ENCODE results near the gene TRIM2. TPM values are rescaled to one million over a fixed set of nuclear protein-coding genes. Genes with fewer than 3 reads are reported as not detected.

TRIM2 gene
- total and polyA plus RNA-seq, 3 donors from 2014 or later, result 6.1 to 12.8 (median 10.7) TPM

DNA sequence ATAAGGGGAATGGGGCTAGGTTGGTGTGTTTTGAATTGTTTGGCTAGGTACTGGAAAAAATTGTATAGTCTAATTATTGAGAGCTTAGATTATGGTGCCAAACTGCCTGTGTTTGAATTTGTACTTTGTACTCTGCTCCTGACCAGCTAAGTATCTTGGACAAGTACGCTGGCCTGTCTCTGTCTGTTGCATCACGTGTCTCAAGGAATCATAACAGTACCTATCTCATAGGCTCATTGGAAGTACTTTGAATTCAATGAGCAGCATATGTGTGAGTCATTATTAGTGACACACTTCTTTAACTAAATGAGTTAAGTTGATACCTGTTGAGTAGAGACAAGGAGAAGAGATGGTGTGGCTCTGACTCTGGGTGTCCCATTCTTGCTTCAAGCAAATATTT, 70.7 kb downstream of the TRIM2 start:
- Histone ChIP-seq H3K36me3 (ENCODE audit: low read depth, missing control alignments) (no peaks in the 10 kb centered on the region), H3K9me3 (no peaks in the 10 kb centered on the region), H3K4me3 (no peak overlapping the region), H3K4me1 (no peaks in the 10 kb centered on the region), H3K27ac (no peak overlapping the region), H3K27me3 (no peaks in the 10 kb centered on the region)
- WGBS, 2 donors, result 87 to 92% methylated on average over 2 of the region's 2 CpGs
- no peak for DNase-seq
- intact Hi-C loops (cut with DNase I; ENCODE audit: low total_unique reads), result no loop called here
- TF ChIP-seq POLR2A (IDR thresholded peaks at IDR 0.05), result no peak
- TF ChIP-seq, protein P1, sequence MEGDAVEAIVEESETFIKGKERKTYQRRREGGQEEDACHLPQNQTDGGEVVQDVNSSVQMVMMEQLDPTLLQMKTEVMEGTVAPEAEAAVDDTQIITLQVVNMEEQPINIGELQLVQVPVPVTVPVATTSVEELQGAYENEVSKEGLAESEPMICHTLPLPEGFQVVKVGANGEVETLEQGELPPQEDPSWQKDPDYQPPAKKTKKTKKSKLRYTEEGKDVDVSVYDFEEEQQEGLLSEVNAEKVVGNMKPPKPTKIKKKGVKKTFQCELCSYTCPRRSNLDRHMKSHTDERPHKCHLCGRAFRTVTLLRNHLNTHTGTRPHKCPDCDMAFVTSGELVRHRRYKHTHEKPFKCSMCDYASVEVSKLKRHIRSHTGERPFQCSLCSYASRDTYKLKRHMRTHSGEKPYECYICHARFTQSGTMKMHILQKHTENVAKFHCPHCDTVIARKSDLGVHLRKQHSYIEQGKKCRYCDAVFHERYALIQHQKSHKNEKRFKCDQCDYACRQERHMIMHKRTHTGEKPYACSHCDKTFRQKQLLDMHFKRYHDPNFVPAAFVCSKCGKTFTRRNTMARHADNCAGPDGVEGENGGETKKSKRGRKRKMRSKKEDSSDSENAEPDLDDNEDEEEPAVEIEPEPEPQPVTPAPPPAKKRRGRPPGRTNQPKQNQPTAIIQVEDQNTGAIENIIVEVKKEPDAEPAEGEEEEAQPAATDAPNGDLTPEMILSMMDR (IDR thresholded peaks at IDR 0.05), result no peak

DNA sequence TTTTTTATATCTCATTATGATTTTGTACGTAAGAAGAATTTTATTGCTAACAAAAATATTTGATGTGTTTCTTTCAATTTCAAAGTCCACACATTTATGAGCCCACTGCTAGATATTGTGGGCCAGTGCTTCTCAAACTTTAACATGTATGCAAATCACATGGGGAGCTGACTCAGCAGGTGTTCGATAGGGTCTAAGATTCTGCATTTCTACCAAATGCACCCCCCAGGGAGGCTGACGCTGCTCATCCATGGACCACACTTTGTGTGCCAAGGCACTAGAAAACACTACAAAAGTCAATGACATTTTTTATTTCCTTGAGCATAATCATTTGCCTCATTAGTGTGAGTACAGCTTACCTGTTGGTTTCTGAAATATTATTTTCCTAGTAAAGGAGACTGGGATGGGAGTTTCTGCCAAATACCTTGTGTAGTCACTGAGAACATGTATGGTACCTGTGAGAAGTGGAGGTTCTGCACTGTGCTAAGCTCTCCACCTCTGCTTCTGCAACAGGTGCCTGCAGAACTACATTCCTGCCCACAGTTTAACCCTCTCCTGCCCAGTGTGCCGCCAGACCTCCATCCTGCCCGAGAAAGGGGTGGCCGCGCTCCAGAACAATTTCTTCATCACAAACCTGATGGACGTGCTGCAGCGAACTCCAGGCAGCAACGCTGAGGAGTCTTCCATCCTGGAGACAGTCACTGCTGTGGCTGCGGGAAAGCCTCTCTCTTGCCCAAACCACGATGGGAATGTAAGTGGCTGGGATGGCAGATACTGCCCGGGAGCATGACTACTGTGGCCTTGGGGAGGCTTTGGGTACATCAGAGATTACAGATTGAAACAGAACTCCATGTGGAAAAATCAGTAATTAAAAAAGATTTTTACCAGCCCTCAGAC, 71.4 kb downstream of the TRIM2 start:
- intact Hi-C loops (cut with DNase I; ENCODE audit: low total_unique reads), result no loop called here
- DNase-seq, result no peak
- TF ChIP-seq, protein P1 (IDR thresholded peaks at IDR 0.05), result no peak
- TF ChIP-seq POLR2A (IDR thresholded peaks at IDR 0.05), result no peak
- H3K4me1 ChIP-seq, result no peaks in the 10 kb centered on the region
- no peaks in the 10 kb centered on the region for H3K9me3 ChIP-seq
- H3K27me3 ChIP-seq, result no peaks in the 10 kb centered on the region
- no peak overlapping the region for H3K4me3 ChIP-seq
- H3K36me3 ChIP-seq (ENCODE audit: low read depth, missing control alignments), result no peaks in the 10 kb centered on the region
- H3K27ac ChIP-seq, result no peak overlapping the region
- WGBS, 2 donors, result 86 to 88% methylated on average over 10 to 13 of the region's 13 CpGs

DNA sequence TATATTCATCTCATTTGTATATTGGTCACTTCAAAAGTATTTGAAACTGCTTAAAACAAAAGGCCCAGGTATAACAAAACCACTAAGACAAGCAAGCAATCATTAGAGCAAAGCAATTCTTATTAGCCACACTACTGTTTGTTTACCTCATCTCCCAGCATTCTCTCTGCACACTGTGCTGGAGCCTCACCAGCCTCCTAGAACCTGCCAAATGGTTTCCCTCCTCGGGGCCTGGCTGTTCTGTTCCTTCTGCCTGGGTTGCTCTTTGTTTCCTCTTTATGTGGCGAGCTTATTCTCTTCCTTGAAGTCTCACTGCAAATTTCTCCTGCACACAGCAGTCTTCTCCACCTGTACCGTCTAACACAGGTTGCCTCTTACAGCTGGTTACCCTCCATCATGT, 72.7 kb downstream of the TRIM2 start:
- intact Hi-C loops (cut with DNase I; ENCODE audit: low total_unique reads), result no loop called here
- Histone ChIP-seq H3K4me3 (no peak overlapping the region), H3K4me1 (no peaks in the 10 kb centered on the region), H3K9me3 (no peaks in the 10 kb centered on the region), H3K36me3 (ENCODE audit: low read depth, missing control alignments) (no peaks in the 10 kb centered on the region), H3K27ac (no peak overlapping the region), H3K27me3 (no peaks in the 10 kb centered on the region)
- no peak for TF ChIP-seq POLR2A (IDR thresholded peaks at IDR 0.05)
- TF ChIP-seq, protein P1 (IDR thresholded peaks at IDR 0.05), result no peak
- peak; percentile 28 for DNase-seq
- WGBS, 2 donors, result 44 to 50% methylated on average over 3 of the region's 3 CpGs

DNA sequence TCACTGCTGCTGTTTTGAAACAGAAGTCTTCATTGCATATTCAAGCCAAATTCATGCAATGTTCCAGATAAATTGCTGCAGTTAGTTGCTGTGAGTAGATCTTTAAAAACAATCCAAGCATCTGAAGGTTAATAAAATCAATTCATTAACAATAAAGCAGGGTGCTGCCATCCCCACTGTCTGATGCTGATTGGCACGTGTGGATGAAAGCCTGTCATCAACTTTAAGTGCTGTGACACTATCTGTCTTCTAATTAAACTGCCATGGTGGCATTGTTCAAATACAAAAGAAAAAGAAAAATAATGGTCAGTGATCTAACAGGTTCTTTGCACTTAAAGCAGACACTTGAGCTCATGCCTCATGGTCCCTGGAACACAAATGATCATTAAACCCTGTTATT, 77.2 kb downstream of the TRIM2 start:
- no peaks in the 10 kb centered on the region for H3K4me1 ChIP-seq
- no peaks in the 10 kb centered on the region for H3K9me3 ChIP-seq
- WGBS, 2 donors, result 84 to 91% methylated on average over 1 of the region's 1 CpG
- no peaks in the 10 kb centered on the region for H3K27me3 ChIP-seq
- no peak overlapping the region for H3K4me3 ChIP-seq
- intact Hi-C loops (cut with DNase I; ENCODE audit: low total_unique reads), result no loop called here
- no peak for DNase-seq
- H3K27ac ChIP-seq, result no peak overlapping the region
- TF ChIP-seq, protein P1 (IDR thresholded peaks at IDR 0.05), result no peak
- TF ChIP-seq POLR2A (IDR thresholded peaks at IDR 0.05), result no peak
- no peaks in the 10 kb centered on the region for H3K36me3 ChIP-seq (ENCODE audit: low read depth, missing control alignments)

DNA sequence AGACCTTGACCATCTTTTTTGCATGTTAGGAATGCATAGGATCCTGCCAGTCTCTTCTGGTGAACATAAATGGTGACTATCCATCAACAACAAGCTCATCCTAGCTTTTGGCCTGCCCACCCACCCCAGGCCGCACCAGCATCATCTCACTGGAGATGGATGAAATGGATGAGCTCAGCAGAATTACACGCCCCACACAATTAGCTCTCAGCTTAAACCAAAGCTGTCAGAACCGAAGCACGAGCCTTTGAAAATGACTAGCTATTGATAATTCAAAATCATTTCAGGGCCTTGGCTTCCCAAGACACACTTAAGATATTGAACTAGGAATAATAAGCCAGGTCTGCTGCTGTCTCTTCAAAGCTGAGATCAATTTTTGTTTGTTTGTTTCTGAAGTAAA, 77.8 kb downstream of the TRIM2 start:
- H3K27ac ChIP-seq, result no peak overlapping the region
- H3K9me3 ChIP-seq, result no peaks in the 10 kb centered on the region
- WGBS, 2 donors, result 94 to 96% methylated on average over 4 of the region's 4 CpGs
- no peaks in the 10 kb centered on the region for H3K4me1 ChIP-seq
- DNase-seq, result no peak
- H3K27me3 ChIP-seq, result no peaks in the 10 kb centered on the region
- intact Hi-C loops (cut with DNase I; ENCODE audit: low total_unique reads), result no loop called here
- TF ChIP-seq POLR2A (IDR thresholded peaks at IDR 0.05), result no peak
- TF ChIP-seq, protein P1 (IDR thresholded peaks at IDR 0.05), result no peak
- H3K36me3 ChIP-seq (ENCODE audit: low read depth, missing control alignments), result no peaks in the 10 kb centered on the region
- no peak overlapping the region for H3K4me3 ChIP-seq
